Measurements from ENCODE around the gene DGKG. TPM values are rescaled to one million over a fixed set of nuclear protein-coding genes. Genes with fewer than 3 reads are reported as not detected.
A peak's percentile ranks its signal among the peaks of the same experiment; 100 is the strongest.

The DGKG gene
- total RNA-seq, 2 experiments from 2014 or later: not detected

- Histone ChIP-seq H3K9me3 (ENCODE audit: control insufficient read depth in 1 of 2, insufficient read depth in 1 of 2, low read length in 2 of 2) (no peaks in the 10 kb centered on the region), H3K4me3 (ENCODE audit: low read length) (no peak overlapping the region), H3K4me1 (ENCODE audit: insufficient read depth, low read length) (no peaks in the 10 kb centered on the region), H3K27ac (ENCODE audit: low read depth in 1 of 2, low read length in 2 of 2) (no peak overlapping the region), H3K27me3 (ENCODE audit: control insufficient read depth in 1 of 2, insufficient read depth in 2 of 2, low read length in 2 of 2) (peaks cover 0 to under 1% of the 10 kb centered on the region in 2 experiments), H3K36me3 (ENCODE audit: insufficient read depth, low read length) (no peaks in the 10 kb centered on the region)
- H3K36me3 Mint-ChIP-seq (ENCODE audit: low read depth): no peaks in the 10 kb centered on the region
- ATAC-seq (ENCODE audit: poor library complexity) (no peak), DNase-seq (no peak)
- no peak overlapping the region for H3K4me3 Mint-ChIP-seq
- CTCF ChIA-PET: no interaction called here
- H3K4me1 Mint-ChIP-seq (ENCODE audit: low read depth): no peaks in the 10 kb centered on the region
- peaks cover 31% of the 10 kb centered on the region for H3K27me3 Mint-ChIP-seq
- no peak overlapping the region for H3K27ac Mint-ChIP-seq
- POLR2A ChIA-PET: no interaction called here
- no peak for TF ChIP-seq CTCF (IDR thresholded peaks at IDR 0.05)
- intact Hi-C loops (cut with DNase I, micrococcal nuclease): no loop called here
- no peaks in the 10 kb centered on the region for H3K9me3 Mint-ChIP-seq
These were observed 7.9 kb downstream of the DGKG start for GRCh38 chr3:186354100-186354499.

GRCh38 chr3:186352369-186352768, 9.7 kb downstream of the DGKG start:
- Histone ChIP-seq H3K4me3 (ENCODE audit: low read length) (no peak overlapping the region), H3K27me3 (ENCODE audit: control insufficient read depth in 1 of 2, insufficient read depth in 2 of 2, low read length in 2 of 2) (no peaks in the 10 kb centered on the region), H3K9me3 (ENCODE audit: control insufficient read depth in 1 of 2, insufficient read depth in 1 of 2, low read length in 2 of 2) (no peaks in the 10 kb centered on the region), H3K36me3 (ENCODE audit: insufficient read depth, low read length) (no peaks in the 10 kb centered on the region), H3K27ac (ENCODE audit: low read depth in 1 of 2, low read length in 2 of 2) (no peak overlapping the region), H3K4me1 (ENCODE audit: insufficient read depth, low read length) (no peaks in the 10 kb centered on the region)
- ChIA-PET POLR2A (no interaction called here), CTCF (no interaction called here)
- peaks cover 24% of the 10 kb centered on the region for H3K27me3 Mint-ChIP-seq
- DNase-seq (no peak), ATAC-seq (ENCODE audit: poor library complexity) (no peak)
- H3K9me3 Mint-ChIP-seq: no peaks in the 10 kb centered on the region
- H3K27ac Mint-ChIP-seq: no peak overlapping the region
- no peaks in the 10 kb centered on the region for H3K4me1 Mint-ChIP-seq (ENCODE audit: low read depth)
- no peaks in the 10 kb centered on the region for H3K36me3 Mint-ChIP-seq (ENCODE audit: low read depth)
- H3K4me3 Mint-ChIP-seq: no peak overlapping the region
- no peak for TF ChIP-seq CTCF (IDR thresholded peaks at IDR 0.05)
- intact Hi-C loops (cut with DNase I, micrococcal nuclease): no loop called here

GRCh38 chr3:186342197-186342596, 19.8 kb downstream of the DGKG start:
- no peak overlapping the region for H3K27ac Mint-ChIP-seq
- CTCF ChIA-PET: no interaction called here

More at GRCh38 chr3:186342197-186342596, 19.8 kb downstream of the DGKG start:
- H3K4me3 ChIP-seq (ENCODE audit: low read length): no peak overlapping the region
- POLR2A ChIA-PET: no interaction called here
- H3K9me3 ChIP-seq (ENCODE audit: control insufficient read depth in 1 of 2, insufficient read depth in 1 of 2, low read length in 2 of 2): no peaks in the 10 kb centered on the region
- ATAC-seq (ENCODE audit: poor library complexity): no peak
- no peak for TF ChIP-seq CTCF (IDR thresholded peaks at IDR 0.05)
- DNase-seq: peak in 3 of 14 experiments; percentile 17 to 26 (median 18)
- peaks cover 11% of the 10 kb centered on the region for H3K4me1 Mint-ChIP-seq (ENCODE audit: low read depth)
- no peak overlapping the region for H3K27ac ChIP-seq (ENCODE audit: low read depth in 1 of 2, low read length in 2 of 2)
- no peaks in the 10 kb centered on the region for H3K36me3 ChIP-seq (ENCODE audit: insufficient read depth, low read length)
- no peaks in the 10 kb centered on the region for H3K27me3 ChIP-seq (ENCODE audit: control insufficient read depth in 1 of 2, insufficient read depth in 2 of 2, low read length in 2 of 2)
- H3K36me3 Mint-ChIP-seq (ENCODE audit: low read depth): no peaks in the 10 kb centered on the region
- H3K9me3 Mint-ChIP-seq: peaks cover 2% of the 10 kb centered on the region
- H3K27me3 Mint-ChIP-seq: no peaks in the 10 kb centered on the region
- no peak overlapping the region for H3K4me3 Mint-ChIP-seq
- H3K4me1 ChIP-seq (ENCODE audit: insufficient read depth, low read length): no peaks in the 10 kb centered on the region
- intact Hi-C loops (cut with DNase I, micrococcal nuclease): no loop called here
